Fibroblast of lung (primary cell): Measurements from ENCODE around the gene OTOG. TPM values are rescaled to one million over a fixed set of nuclear protein-coding genes. Genes with fewer than 3 reads are reported as not detected.

Source experiments
- DNase-seq, 2 donors: peaks; one replicate each; pipeline versions ENCODE4 v3.0.0 to v3.0.0-alpha.2; 2010; ENCODE audit warnings: low read depth in 2 of 2
- H2AFZ ChIP-seq: 2 replicates; pipeline ENCODE4 v1.5.1; 2012; ENCODE audit warnings: low read length, control low read depth, inconsistent platforms
- H3K27ac ChIP-seq: 2 replicates; pipeline ENCODE4 v1.5.1; 2011; ENCODE audit warnings: low read length, control low read depth; ENCODE audit not compliant: insufficient read depth
- H3K27me3 ChIP-seq: 2 replicates; pipeline ENCODE4 v1.5.1; 2011; ENCODE audit warnings: mild to moderate bottlenecking, low read length; ENCODE audit not compliant: control insufficient read depth, insufficient read depth
- H3K36me3 ChIP-seq: 2 replicates; pipeline ENCODE4 v1.5.1; 2011; ENCODE audit warnings: low read length; ENCODE audit not compliant: control insufficient read depth, insufficient read depth
- H3K4me1 ChIP-seq: 2 replicates; pipeline ENCODE4 v1.5.1; 2011; ENCODE audit warnings: low read length; ENCODE audit not compliant: control insufficient read depth, insufficient read depth; ENCODE audit errors: extremely low read depth
- H3K4me2 ChIP-seq: 2 replicates; pipeline ENCODE4 v1.5.1; 2011; ENCODE audit warnings: low read length, control low read depth; ENCODE audit not compliant: insufficient read depth; ENCODE audit errors: extremely low read depth
- H3K4me3 ChIP-seq, 4 experiments: fragments of 200-600 bp in 1 of 4; sonication (generic) in 1 of 4; replicated peaks in 1 of 4; 2 replicates each; pipeline ENCODE4 v1.5.1; 2011 to 2016; ENCODE audit warnings: low read length in 4 of 4, low read depth in 3 of 4, mild to moderate bottlenecking in 3 of 4, control low read depth in 2 of 4, inconsistent platforms in 1 of 4, mixed read lengths in 1 of 4; ENCODE audit not compliant: insufficient read depth in 1 of 4; ENCODE audit errors: control extremely low read depth in 1 of 4
- H3K79me2 ChIP-seq: 2 replicates; pipeline ENCODE4 v1.5.1; 2012; ENCODE audit warnings: mild to moderate bottlenecking, low read length, inconsistent platforms; ENCODE audit not compliant: control insufficient read depth, insufficient read depth
- H3K9ac ChIP-seq: 2 replicates; pipeline ENCODE4 v1.5.1; 2011; ENCODE audit warnings: mild to moderate bottlenecking, low read length, control low read depth; ENCODE audit not compliant: insufficient read depth
- H3K9me3 ChIP-seq: 2 replicates; pipeline ENCODE4 v1.5.1; 2012; ENCODE audit warnings: low read depth, low read length; ENCODE audit not compliant: control insufficient read depth, insufficient read depth
- H4K20me1 ChIP-seq: 2 replicates; pipeline ENCODE4 v1.5.1; 2011; ENCODE audit warnings: low read length; ENCODE audit not compliant: control insufficient read depth, insufficient read depth; ENCODE audit errors: extremely low read depth
- CTCF ChIP-seq, 2 donors: IDR thresholded peaks in 1 of 2; conservative IDR thresholded peaks in 1 of 2; 1 replicate in 1 of 2; 2 replicates in 1 of 2; pipeline ENCODE4 v1.5.1; 2011 to 2012; ENCODE audit warnings: low read length in 2 of 2, control low read depth in 1 of 2, inconsistent platforms in 1 of 2, low read depth in 1 of 2, mild to moderate bottlenecking in 1 of 2
- EZH2 ChIP-seq: IDR thresholded peaks from 2 replicates; pipeline ENCODE4 v1.5.1; 2012; ENCODE audit warnings: low read length, control low read depth, mild to moderate bottlenecking; ENCODE audit errors: missing control alignments
- polyA plus RNA-seq, 2 donors: library from polyadenylated mRNA; depleted of rRNA in 1 of 2; stranded (reverse) in 1 of 2; unstranded in 1 of 2; fragments of >200 nt; gene quantifications; 2 replicates each; pipeline ENCODE4 v1.2.1, GENCODE V29; 2011 to 2012; ENCODE audit warnings: missing spikeins in 1 of 2
- total RNA-seq: library from RNA; depleted of rRNA; stranded (reverse); fragments of >200 nt; gene quantifications from 2 replicates; pipeline ENCODE4 v1.2.1, GENCODE V29; 2014

OTOG gene
- total and polyA plus RNA-seq, 2 donors (not counting 1 experiment from before 2014, with no cell fraction given), result not detected

GRCh38 chr11:17506942-17507341 lies 40.1 kb upstream of the OTOG start:
- no peak overlapping the region for H3K4me3 ChIP-seq
- H3K4me2 ChIP-seq, result no peak overlapping the region
- H3K27ac ChIP-seq, result no peak overlapping the region
- H3K27me3 ChIP-seq, result no peaks in the 10 kb centered on the region
- no peaks in the 10 kb centered on the region for H3K36me3 ChIP-seq
- H4K20me1 ChIP-seq, result no peaks in the 10 kb centered on the region
- H3K9ac ChIP-seq, result no peak overlapping the region
- H3K4me1 ChIP-seq, result no peaks in the 10 kb centered on the region
- DNase-seq, result no peak
- no peak overlapping the region for H2AFZ ChIP-seq
- TF ChIP-seq CTCF (conservative IDR thresholded peaks at IDR 0.05 in 1 of 2, IDR thresholded peaks at IDR 0.05 in 1 of 2; ENCODE audit: low read depth in 1 of 2, low read length in 2 of 2), result no peak
- no peak for TF ChIP-seq EZH2
- H3K9me3 ChIP-seq, result no peaks in the 10 kb centered on the region
- H3K79me2 ChIP-seq, result no peaks in the 10 kb centered on the region

- Histone ChIP-seq H3K9me3 (no peaks in the 10 kb centered on the region), H3K27me3 (no peaks in the 10 kb centered on the region), H2AFZ (no peak overlapping the region), H3K4me3 (no peak overlapping the region), H3K27ac (no peak overlapping the region), H3K4me1 (no peaks in the 10 kb centered on the region), H3K79me2 (no peaks in the 10 kb centered on the region), H4K20me1 (no peaks in the 10 kb centered on the region), H3K4me2 (no peak overlapping the region), H3K36me3 (no peaks in the 10 kb centered on the region), H3K9ac (no peak overlapping the region)
- TF ChIP-seq EZH2 (no peak), CTCF (conservative IDR thresholded peaks at IDR 0.05 in 1 of 2, IDR thresholded peaks at IDR 0.05 in 1 of 2; ENCODE audit: low read depth in 1 of 2, low read length in 2 of 2) (no peak)
- DNase-seq, result no peak
Measured at GRCh38 chr11:17507773-17508172, 39.3 kb upstream of the OTOG start.

GRCh38 chr11:17508306-17508705 lies 38.8 kb upstream of the OTOG start:
- Histone ChIP-seq H3K4me1 (no peaks in the 10 kb centered on the region), H3K27ac (no peak overlapping the region)
- DNase-seq, result peak in 1 of 2 donors; percentile 3

More at GRCh38 chr11:17508306-17508705, 38.8 kb upstream of the OTOG start:
- H3K4me3 ChIP-seq, result no peak overlapping the region
- no peak overlapping the region for H3K4me2 ChIP-seq
- H4K20me1 ChIP-seq, result no peaks in the 10 kb centered on the region
- H3K9me3 ChIP-seq, result no peaks in the 10 kb centered on the region
- no peak overlapping the region for H2AFZ ChIP-seq
- TF ChIP-seq EZH2 (no peak), CTCF (conservative IDR thresholded peaks at IDR 0.05 in 1 of 2, IDR thresholded peaks at IDR 0.05 in 1 of 2; ENCODE audit: low read depth in 1 of 2, low read length in 2 of 2) (no peak)
- no peaks in the 10 kb centered on the region for H3K79me2 ChIP-seq
- H3K9ac ChIP-seq, result no peak overlapping the region
- no peaks in the 10 kb centered on the region for H3K36me3 ChIP-seq
- no peaks in the 10 kb centered on the region for H3K27me3 ChIP-seq
